Liver (tissue), 2 donors: ENCODE data around the gene PTRH1.

Experiments
- YY1 ChIP-seq: IDR thresholded peaks from 2 replicates; pipeline ENCODE4 v1.6.1; 2016; ENCODE audit warnings: antibody characterized with exemption, mild to moderate bottlenecking
- TF ChIP-seq, protein P1 (sequence below): fragments of 150-350 bp; IDR thresholded peaks from 2 replicates; pipeline ENCODE4 v1.5.1; 2017; ENCODE audit warnings: improper control_type of control experiment, low read depth, low read length; ENCODE audit not compliant: missing input control
- donor health status: healthy.

DNA sequence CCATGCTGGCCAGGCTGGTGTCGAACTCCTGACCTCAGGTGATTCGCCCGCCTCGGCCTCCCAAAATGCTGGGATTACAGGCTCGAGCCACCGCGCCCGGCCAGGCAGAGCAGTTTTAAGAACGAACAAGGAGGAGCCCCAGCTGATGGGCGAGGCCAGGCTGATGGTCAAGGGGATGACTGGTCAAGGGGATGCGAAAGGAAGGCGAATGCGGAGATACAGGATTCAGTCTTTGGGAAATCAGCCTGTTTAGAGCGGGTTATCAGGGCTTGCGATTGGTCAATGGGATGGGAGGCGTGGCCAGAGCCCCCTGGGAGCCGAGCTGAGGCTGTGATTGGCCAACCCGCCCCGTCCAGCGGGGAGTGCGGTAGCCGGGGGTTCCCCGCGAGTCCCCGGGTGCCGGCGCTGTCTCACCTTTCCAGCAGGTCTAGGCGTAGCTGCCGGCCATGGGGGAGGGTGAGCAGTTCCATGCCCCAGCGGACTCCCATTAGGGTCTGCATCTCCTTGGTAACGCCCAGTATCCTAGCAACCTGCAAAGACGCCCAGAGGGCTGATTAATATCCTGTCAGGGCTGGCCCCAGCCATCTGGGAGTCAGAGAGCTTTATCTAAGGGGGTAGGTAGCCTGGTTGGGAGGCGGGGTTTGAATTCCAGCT, 27.1 kb upstream of the PTRH1 start:
- TF ChIP-seq YY1, result no peak
- TF ChIP-seq, protein P1, sequence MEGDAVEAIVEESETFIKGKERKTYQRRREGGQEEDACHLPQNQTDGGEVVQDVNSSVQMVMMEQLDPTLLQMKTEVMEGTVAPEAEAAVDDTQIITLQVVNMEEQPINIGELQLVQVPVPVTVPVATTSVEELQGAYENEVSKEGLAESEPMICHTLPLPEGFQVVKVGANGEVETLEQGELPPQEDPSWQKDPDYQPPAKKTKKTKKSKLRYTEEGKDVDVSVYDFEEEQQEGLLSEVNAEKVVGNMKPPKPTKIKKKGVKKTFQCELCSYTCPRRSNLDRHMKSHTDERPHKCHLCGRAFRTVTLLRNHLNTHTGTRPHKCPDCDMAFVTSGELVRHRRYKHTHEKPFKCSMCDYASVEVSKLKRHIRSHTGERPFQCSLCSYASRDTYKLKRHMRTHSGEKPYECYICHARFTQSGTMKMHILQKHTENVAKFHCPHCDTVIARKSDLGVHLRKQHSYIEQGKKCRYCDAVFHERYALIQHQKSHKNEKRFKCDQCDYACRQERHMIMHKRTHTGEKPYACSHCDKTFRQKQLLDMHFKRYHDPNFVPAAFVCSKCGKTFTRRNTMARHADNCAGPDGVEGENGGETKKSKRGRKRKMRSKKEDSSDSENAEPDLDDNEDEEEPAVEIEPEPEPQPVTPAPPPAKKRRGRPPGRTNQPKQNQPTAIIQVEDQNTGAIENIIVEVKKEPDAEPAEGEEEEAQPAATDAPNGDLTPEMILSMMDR, result no peak
